SU-DHL-6 (cell line): Measurements from ENCODE around the gene NCOA6.

Experiments
- H2AFZ ChIP-seq: fragments of 200-600 bp; sonication (generic); 2 replicates; pipeline ENCODE4 v1.6.1; 2014; ENCODE audit warnings: low read depth, mild to moderate bottlenecking, moderate library complexity, mixed read lengths, antibody characterized with exemption, low read length; ENCODE audit not compliant: severe bottlenecking
- H3F3A ChIP-seq: fragments of 200-600 bp; shearing (Covaris generic); 2 replicates; pipeline ENCODE4 v1.6.0; 2016; ENCODE audit warnings: antibody characterized with exemption, mild to moderate bottlenecking; ENCODE audit not compliant: insufficient read depth
- H3K27ac ChIP-seq: fragments of 200-600 bp; sonication (generic); 2 replicates; pipeline ENCODE4 v1.5.1; 2016; ENCODE audit warnings: low read depth, mild to moderate bottlenecking, low read length, moderate library complexity, mixed read lengths
- H3K27me3 ChIP-seq: fragments of 200-600 bp; sonication (generic), shearing (Covaris generic); 2 replicates; pipeline ENCODE4 v1.6.0; 2014; ENCODE audit warnings: mild to moderate bottlenecking, low read length
- H3K36me3 ChIP-seq: fragments of 200-600 bp; sonication (generic); 2 replicates; pipeline ENCODE4 v1.6.1; 2014; ENCODE audit warnings: mild to moderate bottlenecking, low read length, mixed read lengths
- H3K4me2 ChIP-seq: fragments of 300-600, 200-600 bp; shearing (Covaris generic), sonication (generic); 2 replicates; pipeline ENCODE4 v1.6.0; 2014; ENCODE audit warnings: low read length, low read depth, mild to moderate bottlenecking; ENCODE audit not compliant: poor library complexity, severe bottlenecking
- H3K4me3 ChIP-seq: fragments of 200-600 bp; sonication (generic); 2 replicates; pipeline ENCODE4 v1.5.1; 2014; ENCODE audit warnings: antibody characterized with exemption, low read length, mild to moderate bottlenecking, mixed read lengths; ENCODE audit not compliant: insufficient read depth, poor library complexity, severe bottlenecking
- H3K79me2 ChIP-seq: fragments of 200-600 bp; sonication (generic); 2 replicates; pipeline ENCODE4 v1.6.1; 2014; ENCODE audit warnings: mild to moderate bottlenecking, low read length, moderate library complexity; ENCODE audit not compliant: insufficient read depth
- H3K9ac ChIP-seq: fragments of 200-600 bp; sonication (generic); 2 replicates; pipeline ENCODE4 v1.7.0; 2014; ENCODE audit warnings: mild to moderate bottlenecking, low read length
- H3K9me2 ChIP-seq: fragments of 200-600 bp; sonication (generic); replicated peaks from 2 replicates; pipeline ENCODE4 v1.6.1; 2014; ENCODE audit warnings: low read length; ENCODE audit not compliant: insufficient read depth
- H3K9me3 ChIP-seq: fragments of 200-600 bp; sonication (generic); 2 replicates; pipeline ENCODE4 v1.6.1; 2014; ENCODE audit warnings: low read length, mixed read lengths; ENCODE audit not compliant: insufficient read depth
- H4K20me1 ChIP-seq: fragments of 200-600 bp; sonication (generic); 2 replicates; pipeline ENCODE4 v1.6.1; 2014; ENCODE audit warnings: low read depth, mild to moderate bottlenecking, antibody characterized with exemption, low read length, moderate library complexity, mixed read lengths
- CTCF ChIP-seq: fragments of 200-600 bp; sonication (generic); IDR thresholded peaks from one replicate; pipeline ENCODE4 v1.5.1; 2017; ENCODE audit warnings: antibody characterized with exemption, mild to moderate bottlenecking, low read length, moderate library complexity; ENCODE audit not compliant: insufficient read depth, poor library complexity, severe bottlenecking
- EZH2phosphoT487 ChIP-seq: fragments of 200-600 bp; sonication (generic), shearing (Covaris generic); conservative IDR thresholded peaks from 2 replicates; pipeline ENCODE4 v1.6.1; 2018; ENCODE audit warnings: mild to moderate bottlenecking, antibody characterized with exemption, low read length, moderate library complexity, mixed read lengths

The NCOA6 gene

DNA sequence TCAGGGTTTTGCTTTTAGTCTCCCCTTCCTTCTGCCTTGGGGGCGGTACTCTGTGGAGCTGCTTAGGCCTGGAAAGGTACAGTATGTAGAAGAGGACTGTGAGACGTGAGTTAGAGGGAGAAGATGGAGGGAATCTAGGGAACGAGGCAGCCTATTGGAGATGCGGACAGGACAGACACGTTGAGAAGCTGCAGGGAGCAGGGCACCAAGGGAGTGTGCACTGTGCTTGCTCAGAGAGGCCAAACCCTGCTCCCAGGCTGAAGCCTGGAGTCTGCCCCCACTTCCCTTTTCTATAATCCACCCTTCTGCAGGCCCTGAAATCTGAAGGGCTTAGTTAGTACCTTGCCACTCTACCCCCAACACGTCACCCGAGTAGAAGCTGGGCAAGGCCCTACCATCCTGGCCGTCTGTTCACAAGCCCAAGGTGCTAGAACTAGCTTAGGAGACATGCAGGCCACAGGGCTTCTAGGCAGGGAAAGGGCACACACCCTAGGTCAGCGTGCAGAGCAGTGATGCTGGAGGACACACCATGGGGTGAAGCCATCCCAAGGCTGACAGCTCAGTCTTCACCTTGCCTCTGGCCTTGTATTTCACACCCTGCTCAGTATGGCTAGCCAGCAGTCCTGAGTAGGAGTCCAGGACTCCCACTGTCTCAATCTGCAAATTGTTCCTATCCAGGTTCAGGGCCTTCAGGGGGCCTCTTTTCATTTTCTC lies 114.4 kb downstream of the NCOA6 start:
- Histone ChIP-seq H3K27me3 (no peaks in the 10 kb centered on the region), H3F3A (peaks cover 12% of the 10 kb centered on the region), H3K9me2 (no peaks in the 10 kb centered on the region), H3K36me3 (no peaks in the 10 kb centered on the region), H3K4me2 (no peak overlapping the region), H4K20me1 (no peaks in the 10 kb centered on the region), H3K27ac (no peak overlapping the region), H3K79me2 (no peaks in the 10 kb centered on the region), H3K9ac (no peak overlapping the region), H3K9me3 (no peaks in the 10 kb centered on the region), H2AFZ (no peak overlapping the region), H3K4me3 (no peak overlapping the region)
- TF ChIP-seq EZH2phosphoT487 (no peak), CTCF (no peak)

DNA sequence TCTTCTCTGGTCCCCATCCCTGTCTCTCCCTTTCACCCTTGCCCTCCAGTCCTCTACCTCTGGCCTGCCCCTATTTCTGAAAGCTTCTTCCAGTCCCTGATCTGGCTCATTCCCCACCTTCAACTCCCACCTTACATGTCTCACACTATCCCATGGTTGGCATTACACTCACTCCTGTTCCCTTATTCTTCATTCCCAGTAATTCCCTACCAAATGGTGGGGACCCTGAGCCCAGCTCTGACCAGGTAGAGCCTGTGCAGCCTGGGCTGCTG lies 114.9 kb downstream of the NCOA6 start:
- H3K9me2 ChIP-seq: no peaks in the 10 kb centered on the region
- no peaks in the 10 kb centered on the region for H3K9me3 ChIP-seq
- TF ChIP-seq EZH2phosphoT487 (no peak), CTCF (no peak)
- H4K20me1 ChIP-seq: no peaks in the 10 kb centered on the region
- peak overlapping the region; percentile 71 for H3K4me2 ChIP-seq
- H3F3A ChIP-seq: peaks cover 12% of the 10 kb centered on the region
- no peak overlapping the region for H3K27ac ChIP-seq
- H3K27me3 ChIP-seq: no peaks in the 10 kb centered on the region
- no peaks in the 10 kb centered on the region for H3K79me2 ChIP-seq
- no peaks in the 10 kb centered on the region for H3K36me3 ChIP-seq
- H3K9ac ChIP-seq: peak overlapping the region; percentile 80
- no peak overlapping the region for H2AFZ ChIP-seq
- H3K4me3 ChIP-seq: no peak overlapping the region

DNA sequence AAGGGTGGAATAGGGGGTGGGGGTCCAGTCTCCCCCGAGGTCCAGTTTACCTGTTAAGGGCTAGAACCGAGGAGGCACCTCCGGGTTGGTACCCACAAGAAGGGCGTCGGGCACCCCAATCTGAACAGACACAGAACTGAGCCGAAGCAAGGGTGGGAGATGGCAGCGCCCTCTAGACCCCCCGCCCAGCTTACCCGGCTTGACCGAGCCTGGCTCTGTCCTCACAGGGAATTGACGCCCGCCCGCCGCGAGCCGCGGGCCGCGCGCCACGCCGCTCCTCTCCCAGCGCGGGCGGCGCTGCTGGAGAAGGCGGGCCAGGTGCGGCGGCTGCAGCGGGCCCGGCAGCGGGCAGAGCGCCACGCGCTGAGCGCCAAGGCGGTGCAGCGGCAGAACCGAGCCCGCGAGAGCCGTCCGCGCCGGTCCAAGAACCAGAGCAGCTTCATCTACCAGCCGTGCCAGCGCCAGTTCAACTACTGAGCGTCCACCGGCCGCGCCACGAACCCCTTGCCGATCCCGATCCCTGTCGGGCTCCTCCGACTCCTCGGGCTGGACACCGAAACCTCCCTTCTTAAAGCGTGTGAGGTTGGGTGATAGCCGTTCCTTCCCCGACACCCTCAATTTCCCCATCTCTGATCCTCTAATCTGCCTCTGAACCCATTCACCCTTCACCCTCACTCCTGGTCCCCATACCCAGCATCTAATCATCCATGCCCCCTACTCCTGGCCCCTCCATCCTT lies 115.5 kb downstream of the NCOA6 start:
- Histone ChIP-seq H4K20me1 (no peaks in the 10 kb centered on the region), H3F3A (peaks cover 12% of the 10 kb centered on the region), H3K9me2 (no peaks in the 10 kb centered on the region), H3K9me3 (no peaks in the 10 kb centered on the region), H3K27ac (peak overlapping the region; percentile 65; the same call in 1 of the 2 replicates), H3K27me3 (no peaks in the 10 kb centered on the region), H3K4me3 (peak overlapping the region; percentile 76), H3K9ac (peak overlapping the region; percentile 80), H3K4me2 (peak overlapping the region; percentile 71), H3K79me2 (no peaks in the 10 kb centered on the region), H2AFZ (peak overlapping the region; percentile 98), H3K36me3 (no peaks in the 10 kb centered on the region)
- TF ChIP-seq EZH2phosphoT487: no peak
- peak; percentile 42 for TF ChIP-seq CTCF
